AG04449 (cell line): Measurements from ENCODE around the gene OXER1.

Source experiments
- CTCF ChIA-PET: fragments of 350-600 bp; formaldehyde crosslinking; extraction: SDS; loops from one replicate; lab custom pipeline; 2021; ENCODE audit warnings: antibody characterized with exemption; lab: Yijun Ruan, JAX
- POLR2A ChIA-PET: fragments of 400-600, 350-600 bp; formaldehyde crosslinking; extraction: SDS; loops from one replicate; lab custom pipeline; 2020; ENCODE audit warnings: antibody characterized with exemption, inconsistent platforms; lab: Yijun Ruan, JAX
- DNase-seq: peaks from one replicate; pipeline ENCODE4 v3.0.0-alpha.2; 2010; ENCODE audit warnings: low read depth, low spot score
- H3K4me3 ChIP-seq: 2 replicates; pipeline ENCODE4 v1.5.1; 2011; ENCODE audit warnings: low read depth, mild to moderate bottlenecking, control low read depth, low read length
- TF ChIP-seq, protein P1 (sequence below): IDR thresholded peaks from one replicate; pipeline ENCODE4 v1.5.1; 2011; ENCODE audit warnings: mild to moderate bottlenecking, moderate library complexity, low read length, control low read depth, inconsistent platforms; ENCODE audit not compliant: insufficient read depth; ENCODE audit errors: missing control alignments

OXER1 gene

DNA sequence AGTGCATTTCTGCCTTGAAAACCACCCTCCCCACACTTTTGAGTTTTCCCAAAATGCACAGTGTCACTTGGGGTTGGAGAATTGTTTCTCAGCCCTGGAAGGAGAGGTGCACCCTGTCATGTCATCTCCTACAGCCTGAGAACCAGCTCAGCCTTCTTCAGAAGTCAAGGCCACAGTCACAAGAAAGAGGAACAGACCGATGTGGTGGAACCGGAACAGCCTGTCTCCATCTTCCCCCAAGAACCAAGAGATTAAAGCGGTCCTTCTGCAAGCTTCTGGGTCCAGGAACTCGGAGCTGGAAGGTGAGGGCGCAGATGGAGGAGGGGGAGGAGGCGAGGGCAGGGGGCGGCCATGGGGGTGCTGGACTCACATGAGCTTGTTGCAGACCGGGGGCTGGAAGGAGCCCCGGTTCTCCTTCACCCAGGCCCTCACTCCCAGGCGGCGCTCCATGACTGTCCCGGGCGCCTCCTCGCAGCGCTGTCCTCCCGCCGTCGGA lies 28.2 kb upstream of the OXER1 start:
- TF ChIP-seq, protein P1, sequence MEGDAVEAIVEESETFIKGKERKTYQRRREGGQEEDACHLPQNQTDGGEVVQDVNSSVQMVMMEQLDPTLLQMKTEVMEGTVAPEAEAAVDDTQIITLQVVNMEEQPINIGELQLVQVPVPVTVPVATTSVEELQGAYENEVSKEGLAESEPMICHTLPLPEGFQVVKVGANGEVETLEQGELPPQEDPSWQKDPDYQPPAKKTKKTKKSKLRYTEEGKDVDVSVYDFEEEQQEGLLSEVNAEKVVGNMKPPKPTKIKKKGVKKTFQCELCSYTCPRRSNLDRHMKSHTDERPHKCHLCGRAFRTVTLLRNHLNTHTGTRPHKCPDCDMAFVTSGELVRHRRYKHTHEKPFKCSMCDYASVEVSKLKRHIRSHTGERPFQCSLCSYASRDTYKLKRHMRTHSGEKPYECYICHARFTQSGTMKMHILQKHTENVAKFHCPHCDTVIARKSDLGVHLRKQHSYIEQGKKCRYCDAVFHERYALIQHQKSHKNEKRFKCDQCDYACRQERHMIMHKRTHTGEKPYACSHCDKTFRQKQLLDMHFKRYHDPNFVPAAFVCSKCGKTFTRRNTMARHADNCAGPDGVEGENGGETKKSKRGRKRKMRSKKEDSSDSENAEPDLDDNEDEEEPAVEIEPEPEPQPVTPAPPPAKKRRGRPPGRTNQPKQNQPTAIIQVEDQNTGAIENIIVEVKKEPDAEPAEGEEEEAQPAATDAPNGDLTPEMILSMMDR: no peak
- ChIA-PET POLR2A (no interaction called here), CTCF (interaction anchor here (0.8 to 1.6 kb wide), 2 partner anchors 9 to 40 kb away, joined by 3 read pairs; no protein-coding TSS in a partner anchor)
- DNase-seq: no peak
- peak overlapping the region; percentile 46 for H3K4me3 ChIP-seq

DNA sequence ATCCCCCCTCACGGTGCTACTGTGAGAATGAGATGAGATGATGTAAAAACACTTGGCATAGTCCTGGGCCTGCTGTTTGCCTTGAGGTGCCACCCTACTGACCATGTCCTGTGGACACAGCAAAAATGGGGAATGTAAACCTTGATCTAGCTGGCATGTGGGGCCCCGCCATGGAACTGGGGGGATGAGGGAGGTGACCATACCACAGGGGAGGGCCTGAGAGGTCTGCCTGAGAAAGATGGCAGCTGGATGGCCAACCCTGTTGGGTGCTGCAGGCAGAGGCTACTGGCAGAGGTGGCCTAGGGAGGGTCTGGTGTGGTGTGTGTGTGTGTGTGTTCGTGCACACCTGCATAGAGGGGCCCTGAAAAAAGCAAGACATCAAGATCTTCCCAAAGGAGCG lies 27.7 kb upstream of the OXER1 start:
- DNase-seq: no peak

DNA sequence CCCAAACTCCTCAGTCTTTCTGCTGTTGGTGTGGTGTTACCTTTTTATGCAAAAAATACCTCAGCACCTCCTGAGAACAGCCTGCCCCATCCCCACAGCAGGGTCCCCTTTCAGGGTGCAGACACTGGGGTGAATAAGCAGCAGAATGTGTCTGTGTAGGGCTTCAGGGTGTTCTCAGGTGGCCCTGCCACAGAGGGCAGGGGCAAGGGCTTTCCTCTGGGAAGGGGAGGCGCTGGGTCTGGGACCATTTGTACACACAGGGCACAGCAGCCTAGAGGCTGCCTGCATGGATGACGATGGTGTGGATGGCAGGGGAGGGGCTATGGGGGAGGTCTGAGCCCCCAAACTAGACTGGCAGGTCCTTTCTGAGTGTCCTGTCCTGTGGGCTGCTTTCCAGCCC lies 25.8 kb upstream of the OXER1 start:
- POLR2A ChIA-PET: no interaction called here
- CTCF ChIA-PET: no interaction called here
- TF ChIP-seq, protein P1: no peak
- no peak for DNase-seq
- no peak overlapping the region for H3K4me3 ChIP-seq

More for the DNA sequence above, 27.7 kb upstream of the OXER1 start:
- peak overlapping the region; percentile 46 for H3K4me3 ChIP-seq
- TF ChIP-seq, protein P1: no peak
- POLR2A ChIA-PET: no interaction called here
- CTCF ChIA-PET: interaction anchor here (0.8 to 1.6 kb wide), 2 partner anchors 9 to 39 kb away, joined by 3 read pairs; no protein-coding TSS in a partner anchor

DNA sequence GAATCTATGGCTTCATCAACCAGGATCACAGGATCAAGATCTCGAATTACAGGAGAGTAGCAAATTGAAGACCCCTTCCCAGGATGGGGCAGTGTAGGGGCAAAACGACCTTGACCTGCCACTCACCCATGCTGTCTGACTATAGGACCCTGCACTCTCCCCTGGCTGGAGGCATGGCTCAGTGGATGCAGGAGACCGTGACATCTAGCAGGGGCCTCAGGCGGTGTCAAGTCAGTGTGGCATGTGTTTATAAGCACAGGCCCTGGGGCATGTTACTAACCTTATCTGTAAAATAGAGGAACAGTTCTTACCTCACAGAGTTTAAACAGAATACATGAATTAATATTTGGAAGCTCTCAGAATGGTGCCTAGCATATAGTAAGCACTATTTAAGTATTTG lies 24.9 kb upstream of the OXER1 start:
- ChIA-PET POLR2A (no interaction called here), CTCF (no interaction called here)
- TF ChIP-seq, protein P1: no peak
- DNase-seq: no peak
- no peak overlapping the region for H3K4me3 ChIP-seq

DNA sequence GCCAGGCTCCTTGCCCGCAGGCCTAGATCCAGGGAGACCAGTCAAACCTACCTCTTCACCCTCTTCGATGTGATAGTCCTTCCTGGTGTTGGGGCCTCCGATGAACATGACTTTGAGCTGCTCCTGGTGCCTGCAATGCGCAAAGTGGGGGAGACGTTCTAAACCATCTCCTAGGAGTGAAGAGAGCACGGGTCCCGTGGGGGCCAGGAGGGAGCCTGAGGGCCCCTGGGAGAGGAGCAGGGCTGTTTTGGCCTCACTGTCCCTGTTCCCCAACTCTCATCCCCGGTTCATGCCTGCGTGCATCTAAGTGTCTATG lies 24.5 kb upstream of the OXER1 start:
- DNase-seq: no peak
- no peak overlapping the region for H3K4me3 ChIP-seq
- TF ChIP-seq, protein P1: no peak
- CTCF ChIA-PET: no interaction called here
- POLR2A ChIA-PET: no interaction called here

DNA sequence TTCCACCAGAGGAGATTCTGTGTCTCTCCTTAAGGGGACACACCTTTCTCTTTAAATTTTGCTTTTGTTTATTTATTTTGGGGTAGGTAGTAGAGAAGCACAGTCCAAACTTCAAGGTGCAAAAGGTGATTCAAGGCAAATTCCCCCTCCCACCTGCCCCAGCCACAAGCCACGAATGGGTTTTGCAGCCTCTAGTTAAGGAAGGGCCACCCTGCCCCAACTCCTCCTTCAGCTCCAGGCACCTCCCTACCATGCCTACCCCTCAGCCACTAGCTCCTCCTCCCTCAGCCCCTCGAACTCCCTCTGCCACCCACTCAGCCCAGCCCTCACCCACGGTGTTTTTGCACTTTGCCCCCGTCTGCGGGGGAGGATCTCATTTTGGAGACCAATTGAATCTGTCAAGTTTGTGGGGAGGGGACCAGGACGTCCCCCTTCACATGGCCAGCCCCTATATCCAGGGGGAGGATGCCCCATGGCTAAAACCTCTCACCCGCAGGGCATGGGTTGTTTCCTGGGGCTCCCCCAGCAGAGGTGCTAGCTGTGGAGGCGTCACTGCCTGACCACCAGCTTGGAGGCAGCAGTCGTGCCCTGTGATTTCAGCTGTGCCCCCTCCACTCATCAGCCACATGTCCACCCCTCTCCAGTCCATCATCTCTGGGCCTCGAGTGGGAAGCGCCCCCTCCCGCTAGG lies 24.0 kb upstream of the OXER1 start:
- no peak overlapping the region for H3K4me3 ChIP-seq
- CTCF ChIA-PET: no interaction called here
- TF ChIP-seq, protein P1: no peak
- DNase-seq: no peak
- POLR2A ChIA-PET: no interaction called here
